Retinal pigment epithelial cell (primary cell): Measurements from ENCODE around the gene PUS10.
"Not testable (repeated sequence)": the region's sequence is repeated elsewhere in the genome, so short reads cannot be mapped to it uniquely, and the experiment has no call there.

Source experiments
- DNase-seq: peaks from one replicate; pipeline ENCODE4 v3.0.0-alpha.2; 2010; ENCODE audit warnings: low read depth
- H3K4me3 ChIP-seq: 2 replicates; pipeline ENCODE4 v1.5.1; 2011; ENCODE audit warnings: mild to moderate bottlenecking, low read length, control low read depth, moderate library complexity
- TF ChIP-seq, protein P1 (sequence below): conservative IDR thresholded peaks from 2 replicates; pipeline ENCODE4 v1.5.1; 2011; ENCODE audit warnings: low read depth, low read length, control low read depth, inconsistent platforms

Gene PUS10

DNA sequence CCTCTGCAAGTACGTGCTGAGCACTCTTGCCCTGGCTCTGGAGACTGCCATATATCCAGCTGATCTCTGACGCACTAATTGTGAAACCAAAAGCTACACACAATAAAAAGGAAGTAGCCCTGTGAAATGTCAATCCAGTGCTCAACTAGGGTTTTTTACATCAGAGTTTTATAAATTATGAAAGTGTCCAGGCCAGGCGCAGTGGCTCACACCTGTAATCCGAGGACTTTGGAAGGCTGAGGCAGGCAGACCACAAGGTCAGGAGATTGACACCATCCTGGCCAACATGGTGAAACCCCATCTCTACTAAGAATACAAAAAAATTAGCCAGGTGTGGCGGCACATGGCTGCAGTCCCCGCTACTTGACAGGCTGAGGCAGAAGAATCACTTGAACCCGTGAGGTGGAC, 25.1 kb downstream of the PUS10 start:
- TF ChIP-seq, protein P1, sequence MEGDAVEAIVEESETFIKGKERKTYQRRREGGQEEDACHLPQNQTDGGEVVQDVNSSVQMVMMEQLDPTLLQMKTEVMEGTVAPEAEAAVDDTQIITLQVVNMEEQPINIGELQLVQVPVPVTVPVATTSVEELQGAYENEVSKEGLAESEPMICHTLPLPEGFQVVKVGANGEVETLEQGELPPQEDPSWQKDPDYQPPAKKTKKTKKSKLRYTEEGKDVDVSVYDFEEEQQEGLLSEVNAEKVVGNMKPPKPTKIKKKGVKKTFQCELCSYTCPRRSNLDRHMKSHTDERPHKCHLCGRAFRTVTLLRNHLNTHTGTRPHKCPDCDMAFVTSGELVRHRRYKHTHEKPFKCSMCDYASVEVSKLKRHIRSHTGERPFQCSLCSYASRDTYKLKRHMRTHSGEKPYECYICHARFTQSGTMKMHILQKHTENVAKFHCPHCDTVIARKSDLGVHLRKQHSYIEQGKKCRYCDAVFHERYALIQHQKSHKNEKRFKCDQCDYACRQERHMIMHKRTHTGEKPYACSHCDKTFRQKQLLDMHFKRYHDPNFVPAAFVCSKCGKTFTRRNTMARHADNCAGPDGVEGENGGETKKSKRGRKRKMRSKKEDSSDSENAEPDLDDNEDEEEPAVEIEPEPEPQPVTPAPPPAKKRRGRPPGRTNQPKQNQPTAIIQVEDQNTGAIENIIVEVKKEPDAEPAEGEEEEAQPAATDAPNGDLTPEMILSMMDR = no peak

DNA sequence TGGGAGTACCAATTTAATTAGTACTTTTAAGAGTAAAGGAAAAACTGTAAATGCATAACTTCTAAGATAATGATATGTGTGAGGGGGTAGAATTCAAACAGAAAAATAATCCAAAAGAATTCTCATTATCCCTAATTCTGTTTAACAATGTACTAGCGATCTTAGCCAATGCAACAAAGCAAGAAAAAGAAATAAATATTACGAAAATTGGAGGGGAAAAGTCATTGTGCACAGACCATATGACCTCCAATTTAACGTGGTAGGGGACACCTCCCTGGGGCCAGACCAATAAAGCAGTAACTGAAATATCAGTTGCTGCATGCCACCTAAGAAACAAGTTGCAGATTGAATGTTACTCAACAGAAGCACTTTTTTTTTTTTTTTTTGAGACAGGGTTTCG, 26.4 kb downstream of the PUS10 start:
- DNase-seq = no peak
- TF ChIP-seq, protein P1 = no peak
- no peak overlapping the region for H3K4me3 ChIP-seq

More for the DNA sequence above, 25.1 kb downstream of the PUS10 start:
- H3K4me3 ChIP-seq = no peak overlapping the region
- no peak for DNase-seq

DNA sequence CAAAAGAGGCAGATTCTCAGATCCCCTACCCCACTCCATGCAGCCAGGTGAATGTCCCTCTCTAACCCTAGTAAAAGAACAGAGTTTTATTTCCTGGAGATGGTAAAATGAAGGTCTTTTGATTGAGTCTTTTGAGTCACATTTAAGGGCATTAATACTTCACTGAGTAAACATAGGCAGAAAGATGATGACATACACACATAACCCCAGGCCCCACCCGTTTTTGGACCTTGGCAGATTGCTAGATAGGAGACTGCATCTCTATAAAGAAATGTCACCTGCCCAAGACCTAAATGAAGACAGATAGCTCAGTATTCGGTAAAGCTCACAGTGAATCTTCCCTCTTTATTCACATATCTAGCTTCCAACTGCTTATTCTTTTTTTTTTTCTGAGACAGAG, 28.8 kb downstream of the PUS10 start:
- DNase-seq = no peak
- TF ChIP-seq, protein P1 = no peak
- no peak overlapping the region for H3K4me3 ChIP-seq

DNA sequence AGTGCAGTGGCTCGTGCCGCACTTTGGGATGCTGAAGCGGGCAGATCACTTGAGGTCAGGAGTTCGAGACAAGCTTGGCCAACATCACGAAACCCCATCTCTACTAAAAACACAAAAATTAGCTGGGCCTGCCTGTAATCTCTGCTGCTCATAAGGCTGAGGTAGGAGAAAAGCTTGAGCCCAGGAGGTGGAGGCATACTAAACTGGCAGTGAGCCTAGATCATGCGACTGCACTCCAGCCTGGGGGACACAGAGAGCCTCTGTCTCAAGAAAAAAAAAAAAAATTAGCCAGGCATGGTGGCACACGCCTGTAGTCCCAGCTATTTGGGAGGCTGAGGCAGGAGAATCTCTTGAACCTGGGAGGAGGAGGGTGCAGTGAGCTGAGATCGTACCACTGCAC, 30.4 kb downstream of the PUS10 start:
- DNase-seq, H3K4me3 ChIP-seq: not testable (repeated sequence)

DNA sequence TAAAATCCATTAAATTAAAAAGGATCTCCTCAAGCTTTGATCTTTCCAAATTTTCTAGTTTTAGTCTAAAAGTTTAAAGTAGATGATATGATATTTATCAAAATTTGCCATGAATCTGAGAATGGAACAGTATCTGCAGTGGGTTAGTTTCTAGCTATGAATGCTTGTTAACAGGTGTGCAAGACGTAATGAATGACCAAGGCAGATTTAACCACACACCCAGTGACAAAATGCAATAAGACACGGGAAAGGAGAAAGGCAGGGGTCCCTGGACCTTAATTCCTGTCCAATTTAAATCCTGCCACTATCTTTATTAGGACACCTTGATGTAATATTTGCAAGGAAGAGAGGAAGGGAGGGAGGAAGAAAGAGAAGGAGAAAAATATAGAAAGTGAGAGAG, 31.0 kb downstream of the PUS10 start:
- TF ChIP-seq, protein P1 = no peak
- DNase-seq = no peak
- H3K4me3 ChIP-seq = no peak overlapping the region

DNA sequence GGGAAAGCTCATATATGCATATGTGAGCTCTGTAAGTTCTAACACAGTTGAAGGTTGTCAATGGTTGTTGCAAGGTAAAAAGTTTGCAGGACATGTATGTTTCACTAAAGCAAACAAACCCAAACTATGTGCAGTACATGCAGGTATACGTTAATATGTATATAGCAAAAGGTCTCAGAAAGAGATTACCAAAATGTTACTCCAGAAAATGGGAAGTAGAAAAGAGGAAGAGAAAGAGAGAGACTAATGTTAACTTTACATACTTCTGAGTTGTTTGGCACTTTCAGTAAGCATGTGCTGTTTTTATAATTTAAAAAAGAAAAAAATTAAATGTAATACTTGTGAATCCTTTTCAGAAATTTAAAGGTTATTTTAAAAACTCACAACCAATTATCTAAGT, 33.3 kb downstream of the PUS10 start:
- H3K4me3 ChIP-seq = no peak overlapping the region
- DNase-seq = no peak
- TF ChIP-seq, protein P1 = no peak

DNA sequence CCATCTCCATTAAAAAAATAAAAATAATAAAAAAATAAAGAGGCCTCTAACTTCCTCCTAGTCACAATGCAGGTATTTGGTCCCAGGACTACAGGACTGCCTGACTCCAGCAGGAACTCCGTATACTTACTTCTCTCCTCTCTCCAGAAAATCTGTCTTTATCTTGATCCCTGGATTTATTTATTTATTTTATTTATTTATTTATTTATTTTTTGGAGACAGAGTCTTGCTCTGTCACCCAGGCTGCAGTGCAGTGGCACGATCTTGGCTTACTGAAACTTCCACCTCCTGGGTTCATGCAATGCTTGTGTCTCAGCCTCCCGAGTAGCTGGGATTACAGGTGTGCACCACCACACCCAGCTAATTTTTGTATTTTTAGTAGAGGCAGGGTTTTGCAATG, 36.0 kb downstream of the PUS10 start:
- not testable (repeated sequence) for DNase-seq, H3K4me3 ChIP-seq

DNA sequence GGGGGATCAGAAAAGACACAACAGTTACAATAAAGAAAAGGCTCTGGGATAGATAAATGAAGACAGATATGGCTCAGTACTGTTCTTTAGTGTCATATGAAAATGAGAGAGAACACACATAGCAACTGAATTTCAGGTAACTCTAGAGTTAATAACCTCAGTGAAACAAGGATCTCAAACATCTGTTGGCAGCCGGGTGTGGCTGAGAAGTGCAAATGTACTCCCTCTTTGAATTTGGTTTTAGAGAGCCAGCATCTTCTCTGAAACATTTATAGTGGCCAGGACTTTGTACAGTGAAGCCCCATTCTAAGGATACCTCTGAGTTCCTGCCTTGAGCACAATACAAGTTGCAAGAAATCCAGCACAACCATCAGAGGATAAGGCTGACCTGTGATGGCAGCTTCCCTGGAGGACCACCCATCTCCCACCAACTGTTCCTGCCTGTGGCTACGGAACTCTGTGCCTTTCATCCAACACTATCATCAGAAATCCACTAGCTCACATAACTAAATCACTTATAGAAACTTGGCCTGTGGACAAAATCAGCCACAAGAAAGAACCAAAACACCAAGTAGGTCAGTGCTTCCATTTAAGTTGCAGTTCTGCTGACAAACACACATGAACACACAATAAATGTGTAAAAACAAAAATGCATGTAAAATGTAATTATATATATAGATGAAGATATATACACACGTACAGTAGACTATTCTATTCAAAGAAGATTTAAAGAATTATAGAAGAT, 37.8 kb downstream of the PUS10 start:
- H3K4me3 ChIP-seq = no peak overlapping the region
- TF ChIP-seq, protein P1 = no peak
- DNase-seq = no peak
